ENCODE measurements around the gene CAD.

Gene CAD

GRCh38 chr2:27236136-27236535 is 19.0 kb downstream of the CAD start:
- Histone ChIP-seq H3K4me1 (ENCODE audit: control insufficient read depth, insufficient read depth, low read length) (no peaks in the 10 kb centered on the region), H3K27me3 (ENCODE audit: control insufficient read depth, insufficient read depth, low read length) (no peaks in the 10 kb centered on the region), H3K9ac (ENCODE audit: low read depth, low read length) (no peak overlapping the region), H3K4me2 (ENCODE audit: low read length) (no peak overlapping the region), H3K4me3 (ENCODE audit: low read length) (no peak overlapping the region), H3K36me3 (ENCODE audit: insufficient read depth, low read length) (peaks cover 94% of the 10 kb centered on the region), H3K9me3 (replicated peaks; ENCODE audit: low read length) (no peaks in the 10 kb centered on the region)

- H3K4me2 ChIP-seq (ENCODE audit: low read length): no peak overlapping the region
- no peak overlapping the region for H3K4me3 ChIP-seq (ENCODE audit: low read length)
- no peak overlapping the region for H3K9ac ChIP-seq (ENCODE audit: low read depth, low read length)
- H3K4me1 ChIP-seq (ENCODE audit: control insufficient read depth, insufficient read depth, low read length): no peaks in the 10 kb centered on the region
- no peaks in the 10 kb centered on the region for H3K27me3 ChIP-seq (ENCODE audit: control insufficient read depth, insufficient read depth, low read length)
- no peaks in the 10 kb centered on the region for H3K9me3 ChIP-seq (replicated peaks; ENCODE audit: low read length)
- H3K36me3 ChIP-seq (ENCODE audit: insufficient read depth, low read length): peaks cover 94% of the 10 kb centered on the region
Measured at GRCh38 chr2:27236626-27237025, 19.5 kb downstream of the CAD start.

GRCh38 chr2:27237341-27237945 is 20.3 kb downstream of the CAD start:
- H3K9me3 ChIP-seq (replicated peaks; ENCODE audit: low read length): no peaks in the 10 kb centered on the region
- H3K4me1 ChIP-seq (ENCODE audit: control insufficient read depth, insufficient read depth, low read length): no peaks in the 10 kb centered on the region
- no peak overlapping the region for H3K4me3 ChIP-seq (ENCODE audit: low read length)
- no peaks in the 10 kb centered on the region for H3K27me3 ChIP-seq (ENCODE audit: control insufficient read depth, insufficient read depth, low read length)
- peaks cover 94% of the 10 kb centered on the region for H3K36me3 ChIP-seq (ENCODE audit: insufficient read depth, low read length)
- no peak overlapping the region for H3K9ac ChIP-seq (ENCODE audit: low read depth, low read length)
- H3K4me2 ChIP-seq (ENCODE audit: low read length): no peak overlapping the region

- no peaks in the 10 kb centered on the region for H3K27me3 ChIP-seq (ENCODE audit: control insufficient read depth, insufficient read depth, low read length)
- H3K4me1 ChIP-seq (ENCODE audit: control insufficient read depth, insufficient read depth, low read length): no peaks in the 10 kb centered on the region
- no peak overlapping the region for H3K4me2 ChIP-seq (ENCODE audit: low read length)
- H3K4me3 ChIP-seq (ENCODE audit: low read length): no peak overlapping the region
- H3K9ac ChIP-seq (ENCODE audit: low read depth, low read length): no peak overlapping the region
- H3K36me3 ChIP-seq (ENCODE audit: insufficient read depth, low read length): peaks cover 94% of the 10 kb centered on the region
- no peaks in the 10 kb centered on the region for H3K9me3 ChIP-seq (replicated peaks; ENCODE audit: low read length)
Measured at GRCh38 chr2:27238976-27239375, 21.8 kb downstream of the CAD start.

GRCh38 chr2:27240406-27240805 is 23.2 kb downstream of the CAD start:
- no peak overlapping the region for H3K4me3 ChIP-seq (ENCODE audit: low read length)

GRCh38 chr2:27241761-27242613 is 24.8 kb downstream of the CAD start:
- Histone ChIP-seq H3K36me3 (ENCODE audit: insufficient read depth, low read length) (peaks cover 74% of the 10 kb centered on the region), H3K9ac (ENCODE audit: low read depth, low read length) (no peak overlapping the region), H3K4me1 (ENCODE audit: control insufficient read depth, insufficient read depth, low read length) (no peaks in the 10 kb centered on the region), H3K4me3 (ENCODE audit: low read length) (no peak overlapping the region), H3K9me3 (replicated peaks; ENCODE audit: low read length) (no peaks in the 10 kb centered on the region), H3K27me3 (ENCODE audit: control insufficient read depth, insufficient read depth, low read length) (no peaks in the 10 kb centered on the region), H3K4me2 (ENCODE audit: low read length) (no peak overlapping the region)

More at GRCh38 chr2:27240406-27240805, 23.2 kb downstream of the CAD start:
- Histone ChIP-seq H3K36me3 (ENCODE audit: insufficient read depth, low read length) (peaks cover 88% of the 10 kb centered on the region), H3K9ac (ENCODE audit: low read depth, low read length) (no peak overlapping the region), H3K9me3 (replicated peaks; ENCODE audit: low read length) (no peaks in the 10 kb centered on the region), H3K4me2 (ENCODE audit: low read length) (no peak overlapping the region), H3K27me3 (ENCODE audit: control insufficient read depth, insufficient read depth, low read length) (no peaks in the 10 kb centered on the region), H3K4me1 (ENCODE audit: control insufficient read depth, insufficient read depth, low read length) (no peaks in the 10 kb centered on the region)

- Histone ChIP-seq H3K9me3 (replicated peaks; ENCODE audit: low read length) (no peaks in the 10 kb centered on the region), H3K27me3 (ENCODE audit: control insufficient read depth, insufficient read depth, low read length) (no peaks in the 10 kb centered on the region), H3K4me2 (ENCODE audit: low read length) (no peak overlapping the region), H3K9ac (ENCODE audit: low read depth, low read length) (no peak overlapping the region), H3K4me3 (ENCODE audit: low read length) (no peak overlapping the region), H3K36me3 (ENCODE audit: insufficient read depth, low read length) (peaks cover 70% of the 10 kb centered on the region), H3K4me1 (ENCODE audit: control insufficient read depth, insufficient read depth, low read length) (no peaks in the 10 kb centered on the region)
Measured at GRCh38 chr2:27242614-27242951, 25.4 kb downstream of the CAD start.

- no peaks in the 10 kb centered on the region for H3K9me3 ChIP-seq (replicated peaks; ENCODE audit: low read length)
- no peaks in the 10 kb centered on the region for H3K4me1 ChIP-seq (ENCODE audit: control insufficient read depth, insufficient read depth, low read length)
- H3K4me3 ChIP-seq (ENCODE audit: low read length): no peak overlapping the region
- H3K4me2 ChIP-seq (ENCODE audit: low read length): no peak overlapping the region
- H3K27me3 ChIP-seq (ENCODE audit: control insufficient read depth, insufficient read depth, low read length): no peaks in the 10 kb centered on the region
- no peak overlapping the region for H3K9ac ChIP-seq (ENCODE audit: low read depth, low read length)
- peaks cover 60% of the 10 kb centered on the region for H3K36me3 ChIP-seq (ENCODE audit: insufficient read depth, low read length)
Measured at GRCh38 chr2:27243391-27244130, 26.4 kb downstream of the CAD start.

- Histone ChIP-seq H3K27me3 (ENCODE audit: control insufficient read depth, insufficient read depth, low read length) (no peaks in the 10 kb centered on the region), H3K4me1 (ENCODE audit: control insufficient read depth, insufficient read depth, low read length) (peaks cover 13% of the 10 kb centered on the region), H3K36me3 (ENCODE audit: insufficient read depth, low read length) (peaks cover 46% of the 10 kb centered on the region), H3K9me3 (replicated peaks; ENCODE audit: low read length) (no peaks in the 10 kb centered on the region), H3K9ac (ENCODE audit: low read depth, low read length) (no peak overlapping the region), H3K4me3 (ENCODE audit: low read length) (no peak overlapping the region), H3K4me2 (ENCODE audit: low read length) (no peak overlapping the region)
Measured at GRCh38 chr2:27245116-27245515, 27.9 kb downstream of the CAD start.

- H3K36me3 ChIP-seq (ENCODE audit: insufficient read depth, low read length): peaks cover 41% of the 10 kb centered on the region
- no peak overlapping the region for H3K4me3 ChIP-seq (ENCODE audit: low read length)
- H3K9ac ChIP-seq (ENCODE audit: low read depth, low read length): no peak overlapping the region
- H3K27me3 ChIP-seq (ENCODE audit: control insufficient read depth, insufficient read depth, low read length): no peaks in the 10 kb centered on the region
- peaks cover 13% of the 10 kb centered on the region for H3K4me1 ChIP-seq (ENCODE audit: control insufficient read depth, insufficient read depth, low read length)
- no peaks in the 10 kb centered on the region for H3K9me3 ChIP-seq (replicated peaks; ENCODE audit: low read length)
- H3K4me2 ChIP-seq (ENCODE audit: low read length): no peak overlapping the region
Measured at GRCh38 chr2:27245626-27246025, 28.5 kb downstream of the CAD start.

GRCh38 chr2:27247893-27248292 is 30.7 kb downstream of the CAD start:
- H3K4me3 ChIP-seq (ENCODE audit: low read length): no peak overlapping the region
- peaks cover 19% of the 10 kb centered on the region for H3K36me3 ChIP-seq (ENCODE audit: insufficient read depth, low read length)
- H3K9ac ChIP-seq (ENCODE audit: low read depth, low read length): no peak overlapping the region
- H3K4me1 ChIP-seq (ENCODE audit: control insufficient read depth, insufficient read depth, low read length): peaks cover 13% of the 10 kb centered on the region
- H3K4me2 ChIP-seq (ENCODE audit: low read length): no peak overlapping the region
- H3K9me3 ChIP-seq (replicated peaks; ENCODE audit: low read length): no peaks in the 10 kb centered on the region
- peaks cover 9% of the 10 kb centered on the region for H3K27me3 ChIP-seq (ENCODE audit: control insufficient read depth, insufficient read depth, low read length)
